CD8-positive, alpha-beta memory T cell (primary cell): Measurements from ENCODE around the gene RETREG1. TPM values are rescaled to one million over a fixed set of nuclear protein-coding genes. Genes with fewer than 3 reads are reported as not detected.

Experiments
- CTCF ChIA-PET: fragments of 350-600 bp; sonication (Branson Sonifier 250); formaldehyde crosslinking; loops from one replicate; lab custom pipeline; 2021; ENCODE audit warnings: antibody characterized with exemption; lab: Charles Lee
- POLR2A ChIA-PET: fragments of 350-600 bp; sonication (Branson Sonifier 250); formaldehyde crosslinking; loops from one replicate; lab custom pipeline; 2021; ENCODE audit warnings: antibody characterized with exemption; lab: Charles Lee
- DNase-seq, 5 donors: peaks; one replicate each; pipeline versions ENCODE4 v3.0.0 to v3.0.0-alpha.2; 2020 to 2022; ENCODE audit warnings: mixed read lengths in 1 of 5
- H3K27ac ChIP-seq: one replicate; pipeline ENCODE4 v1.7.0; 2013; ENCODE audit warnings: low read depth, mild to moderate bottlenecking, low read length, moderate library complexity
- H3K27me3 ChIP-seq: 2 replicates; pipeline ENCODE4 v1.7.0; 2013; ENCODE audit warnings: low read length, mild to moderate bottlenecking; ENCODE audit not compliant: insufficient read depth, poor library complexity, severe bottlenecking
- H3K36me3 ChIP-seq: 2 replicates; pipeline ENCODE4 v1.7.0; 2013; ENCODE audit warnings: mild to moderate bottlenecking, low read length, moderate library complexity; ENCODE audit not compliant: insufficient read depth
- H3K4me1 ChIP-seq: 2 replicates; pipeline ENCODE4 v1.7.0; 2013; ENCODE audit warnings: mild to moderate bottlenecking, low read length, moderate library complexity; ENCODE audit not compliant: insufficient read depth
- H3K4me3 ChIP-seq: 2 replicates; pipeline ENCODE4 v1.7.0; 2013; ENCODE audit warnings: mild to moderate bottlenecking, low read length
- H3K9me3 ChIP-seq: 2 replicates; pipeline ENCODE4 v1.7.0; 2013; ENCODE audit warnings: mild to moderate bottlenecking, low read length
- H3K27ac Mint-ChIP-seq, 8 donors: one replicate each; pipeline ENCODE4 v1.8.0; 2020 to 2021; ENCODE audit warnings: mixed read lengths in 8 of 8, mild to moderate bottlenecking in 6 of 8, inconsistent platforms in 3 of 8, moderate library complexity in 3 of 8
- H3K27me3 Mint-ChIP-seq, 2 donors: one replicate each; pipeline ENCODE4 v1.8.0; 2020 to 2021; ENCODE audit warnings: mixed read lengths in 2 of 2, mild to moderate bottlenecking in 1 of 2, moderate library complexity in 1 of 2
- H3K36me3 Mint-ChIP-seq, 3 donors: one replicate each; pipeline ENCODE4 v1.8.0; 2020 to 2021; ENCODE audit warnings: mixed read lengths in 3 of 3, inconsistent platforms in 1 of 3, mild to moderate bottlenecking in 1 of 3
- H3K4me1 Mint-ChIP-seq, 3 donors: one replicate each; pipeline ENCODE4 v1.8.0; 2020 to 2021; ENCODE audit warnings: mixed read lengths in 3 of 3, inconsistent platforms in 1 of 3, mild to moderate bottlenecking in 1 of 3
- H3K4me3 Mint-ChIP-seq, 7 donors: one replicate each; pipeline ENCODE4 v1.8.0; 2020 to 2021; ENCODE audit warnings: mixed read lengths in 7 of 7, mild to moderate bottlenecking in 6 of 7, moderate library complexity in 4 of 7, inconsistent platforms in 2 of 7
- H3K9me3 Mint-ChIP-seq, 5 donors: one replicate each; pipeline ENCODE4 v1.8.0; 2020 to 2022; ENCODE audit warnings: mixed read lengths in 5 of 5, mild to moderate bottlenecking in 3 of 5, moderate library complexity in 2 of 5, inconsistent platforms in 1 of 5
- polyA plus RNA-seq: library from polyadenylated mRNA; unstranded; fragments of 300-500 nt; fragmentation: Illumina TruSeq; gene quantifications from one replicate; pipeline ENCODE4 v1.2.3, GENCODE V29; 2021
- total RNA-seq, 2 experiments: library from RNA; stranded (reverse); gene quantifications; one replicate each; pipeline ENCODE4 v1.2.3, GENCODE V29; 2021

Gene RETREG1
- total and polyA plus RNA-seq, 3 experiments from 2014 or later, result 11.4 to 48.1 (median 12.1) TPM

GRCh38 chr5:16456103-16456832, 160.5 kb downstream of the RETREG1 start:
- ChIA-PET CTCF (interaction anchor here (1.0 to 3.1 kb wide), 10 partner anchors 8 to 210 kb away, joined by 3 to 13 read pairs (median 6); no protein-coding TSS in a partner anchor), POLR2A (interaction anchor here (1.1 kb wide), 1 partner anchor 160 kb away, joined by 5 read pairs; the partner anchor contains the start of gene RETREG1)
- Mint-ChIP-seq H3K27ac (peak overlapping the region; percentile 63 to 94 (median 78)), H3K36me3 (peaks cover 5 to 91% (median 15%) of the 10 kb centered on the region in 3 donors), H3K4me1 (peaks cover 52 to 86% (median 82%) of the 10 kb centered on the region in 3 donors), H3K4me3 (peak overlapping the region; percentile 8 to 72 (median 64)), H3K9me3 (no peaks in the 10 kb centered on the region), H3K27me3 (no peaks in the 10 kb centered on the region)
- H3K9me3 ChIP-seq, result no peaks in the 10 kb centered on the region
- H3K36me3 ChIP-seq, result peaks cover 50% of the 10 kb centered on the region
- no peak overlapping the region for H3K27ac ChIP-seq
- H3K4me1 ChIP-seq, result peaks cover 53% of the 10 kb centered on the region
- no peak overlapping the region for H3K4me3 ChIP-seq
- peak; percentile 4 to 59 (median 48) for DNase-seq
- no peaks in the 10 kb centered on the region for H3K27me3 ChIP-seq

- Mint-ChIP-seq H3K27me3 (no peaks in the 10 kb centered on the region), H3K27ac (peak overlapping the region in 7 of 8 donors; percentile 2 to 87 (median 76)), H3K4me3 (peak overlapping the region in 6 of 7 donors; percentile 45 to 69 (median 64)), H3K4me1 (peaks cover 46 to 80% (median 76%) of the 10 kb centered on the region in 3 donors), H3K9me3 (no peaks in the 10 kb centered on the region), H3K36me3 (peaks cover 5 to 91% (median 12%) of the 10 kb centered on the region in 3 donors)
- no peak for DNase-seq
- CTCF ChIA-PET, result interaction anchor here (0.5 to 3.1 kb wide), 10 partner anchors 9 to 305 kb away, joined by 3 to 13 read pairs (median 6); no protein-coding TSS in a partner anchor
- Histone ChIP-seq H3K36me3 (peaks cover 52% of the 10 kb centered on the region), H3K4me1 (peaks cover 49% of the 10 kb centered on the region), H3K27me3 (no peaks in the 10 kb centered on the region), H3K27ac (no peak overlapping the region), H3K4me3 (no peak overlapping the region), H3K9me3 (no peaks in the 10 kb centered on the region)
- POLR2A ChIA-PET, result interaction anchor here (1.1 kb wide), 1 partner anchor 161 kb away, joined by 5 read pairs; the partner anchor contains the start of gene RETREG1
These were observed 161.1 kb downstream of the RETREG1 start for GRCh38 chr5:16455668-16456067.

DNA sequence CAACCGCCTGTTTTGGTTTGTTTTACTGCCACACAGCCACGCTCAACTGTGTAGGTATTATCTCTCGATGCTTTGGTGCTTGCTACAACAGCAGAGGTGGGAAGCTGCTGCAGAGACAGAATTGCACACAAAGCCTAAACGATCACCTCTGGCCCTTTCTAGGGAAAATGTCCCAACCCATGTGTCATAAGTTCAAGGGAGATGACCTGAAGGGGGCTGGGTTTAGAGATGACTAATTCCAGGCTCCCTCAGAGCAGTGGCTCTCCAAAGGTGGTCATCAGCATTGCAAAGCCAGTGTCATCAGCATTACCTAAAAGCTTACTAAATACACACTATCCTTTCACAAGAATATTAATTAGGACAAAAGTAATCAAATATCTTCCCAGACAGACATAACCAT, 162.1 kb downstream of the RETREG1 start:
- Mint-ChIP-seq H3K4me1 (peaks cover 37 to 70% (median 66%) of the 10 kb centered on the region in 3 donors), H3K27me3 (no peaks in the 10 kb centered on the region), H3K36me3 (peaks cover 5 to 93% (median 13%) of the 10 kb centered on the region in 3 donors), H3K9me3 (no peaks in the 10 kb centered on the region), H3K4me3 (peak overlapping the region in 1 of 7 donors; percentile 9), H3K27ac (peak overlapping the region in 4 of 8 donors; percentile 26 to 72 (median 30))
- CTCF ChIA-PET, result interaction anchor here (2.0 to 3.1 kb wide), 2 partner anchors 10 to 212 kb away, joined by 12 to 13 read pairs; no protein-coding TSS in a partner anchor
- no peaks in the 10 kb centered on the region for H3K9me3 ChIP-seq
- peaks cover 58% of the 10 kb centered on the region for H3K36me3 ChIP-seq
- POLR2A ChIA-PET, result no interaction called here
- DNase-seq, result no peak
- H3K27ac ChIP-seq, result no peak overlapping the region
- H3K4me1 ChIP-seq, result peaks cover 42% of the 10 kb centered on the region
- H3K4me3 ChIP-seq, result no peak overlapping the region
- no peaks in the 10 kb centered on the region for H3K27me3 ChIP-seq

DNA sequence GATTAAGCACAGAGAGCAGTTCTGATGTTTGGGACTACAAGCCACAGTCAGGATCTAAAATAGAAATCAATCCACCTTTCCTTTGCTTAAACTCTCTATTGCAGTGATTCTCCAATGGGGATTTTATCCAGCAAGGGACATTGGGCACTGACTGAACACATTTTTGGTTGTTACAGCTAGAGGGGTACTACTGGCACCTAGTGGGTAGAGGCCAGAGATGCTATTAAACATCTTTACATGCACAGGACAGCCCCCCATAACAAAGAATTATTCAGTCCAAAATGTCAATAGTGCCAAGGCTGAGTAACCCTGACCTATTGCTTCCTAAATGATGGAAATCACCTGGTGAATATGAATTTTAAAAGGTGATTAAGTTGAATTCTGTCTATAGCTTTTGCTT, 163.2 kb downstream of the RETREG1 start:
- peaks cover 63% of the 10 kb centered on the region for H3K36me3 ChIP-seq

DNA sequence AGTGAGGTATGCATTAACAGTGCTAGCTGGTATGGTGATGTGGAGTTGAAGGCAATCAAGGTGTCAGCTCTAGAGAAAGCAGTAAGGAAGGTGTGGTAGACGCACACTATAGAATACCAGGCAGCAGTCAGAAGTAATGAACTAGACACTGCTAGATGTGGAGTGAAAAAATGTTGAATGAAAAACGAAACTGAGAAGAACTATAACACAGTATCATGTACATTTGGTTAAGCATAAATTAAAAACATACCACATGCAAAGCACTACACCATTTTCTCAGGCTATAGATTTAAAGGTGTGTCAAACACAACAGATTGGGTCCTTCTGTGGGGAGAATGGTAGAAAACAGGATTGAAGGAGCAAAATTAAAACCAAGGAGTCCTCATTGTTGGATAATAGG, 166.6 kb downstream of the RETREG1 start:
- H3K36me3 ChIP-seq, result peaks cover 41% of the 10 kb centered on the region
- H3K9me3 ChIP-seq, result no peaks in the 10 kb centered on the region
- ChIA-PET CTCF (no interaction called here), POLR2A (no interaction called here)
- H3K27me3 ChIP-seq, result no peaks in the 10 kb centered on the region
- Mint-ChIP-seq H3K4me1 (peaks cover 12 to 26% (median 26%) of the 10 kb centered on the region in 3 donors), H3K4me3 (no peak overlapping the region), H3K9me3 (no peaks in the 10 kb centered on the region), H3K27ac (peak overlapping the region in 2 of 8 donors; percentile 30 to 47), H3K27me3 (no peaks in the 10 kb centered on the region), H3K36me3 (peaks cover 0 to 90% (median 20%) of the 10 kb centered on the region in 3 donors)
- H3K27ac ChIP-seq, result no peak overlapping the region
- no peak overlapping the region for H3K4me3 ChIP-seq
- peaks cover 6% of the 10 kb centered on the region for H3K4me1 ChIP-seq
- DNase-seq, result no peak

More for the DNA sequence above, 163.2 kb downstream of the RETREG1 start:
- ChIA-PET POLR2A (no interaction called here), CTCF (interaction anchor here (3.1 kb wide), 1 partner anchor 11 kb away, joined by 12 read pairs; no protein-coding TSS in a partner anchor)
- H3K4me3 Mint-ChIP-seq, result no peak overlapping the region
- no peak overlapping the region for H3K27ac Mint-ChIP-seq
- H3K4me1 Mint-ChIP-seq, result peaks cover 30 to 60% (median 55%) of the 10 kb centered on the region in 3 donors
- no peak overlapping the region for H3K4me3 ChIP-seq
- H3K9me3 ChIP-seq, result no peaks in the 10 kb centered on the region
- DNase-seq, result no peak
- no peaks in the 10 kb centered on the region for H3K27me3 Mint-ChIP-seq
- H3K9me3 Mint-ChIP-seq, result no peaks in the 10 kb centered on the region
- no peaks in the 10 kb centered on the region for H3K27me3 ChIP-seq
- peaks cover 5 to 95% (median 17%) of the 10 kb centered on the region in 3 donors for H3K36me3 Mint-ChIP-seq
- H3K4me1 ChIP-seq, result peaks cover 31% of the 10 kb centered on the region
- no peak overlapping the region for H3K27ac ChIP-seq

DNA sequence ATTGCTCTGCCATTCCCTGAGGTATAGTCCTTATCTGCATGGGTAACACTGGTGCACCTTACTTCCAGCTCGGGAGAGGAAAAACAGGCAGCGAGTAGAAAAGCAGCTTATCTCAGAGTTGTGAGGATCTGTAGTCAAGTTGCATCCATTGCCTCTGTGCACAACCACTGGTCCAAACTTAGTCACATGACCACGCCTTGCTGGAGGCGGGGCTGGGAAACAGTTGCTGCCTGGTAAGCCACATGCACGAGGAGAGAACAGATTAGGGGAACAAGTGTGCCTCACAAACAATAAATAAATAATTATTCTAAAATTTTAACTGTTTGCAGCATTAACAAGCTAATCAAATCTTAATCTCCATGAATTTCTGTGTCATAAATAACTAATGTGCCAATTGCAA, 169.8 kb downstream of the RETREG1 start:
- no peak overlapping the region for H3K27ac ChIP-seq
- ChIA-PET POLR2A (no interaction called here), CTCF (interaction anchor here (1.9 to 2.2 kb wide), 2 partner anchors 9 to 11 kb away, joined by 7 to 8 read pairs; no protein-coding TSS in a partner anchor)
- Mint-ChIP-seq H3K4me3 (no peak overlapping the region), H3K27ac (peak overlapping the region in 1 of 8 donors; percentile 56), H3K27me3 (no peaks in the 10 kb centered on the region), H3K36me3 (peaks cover 0 to 63% (median 20%) of the 10 kb centered on the region in 3 donors), H3K9me3 (no peaks in the 10 kb centered on the region), H3K4me1 (peaks cover 0 to 3% (median 1%) of the 10 kb centered on the region in 3 donors)
- DNase-seq, result no peak
- no peaks in the 10 kb centered on the region for H3K9me3 ChIP-seq
- H3K27me3 ChIP-seq, result no peaks in the 10 kb centered on the region
- H3K36me3 ChIP-seq, result peaks cover 25% of the 10 kb centered on the region
- no peak overlapping the region for H3K4me3 ChIP-seq
- H3K4me1 ChIP-seq, result no peaks in the 10 kb centered on the region

- no peak for DNase-seq
- Mint-ChIP-seq H3K27ac (no peak overlapping the region), H3K36me3 (peaks cover 0 to 3% (median 0%) of the 10 kb centered on the region in 3 donors), H3K4me3 (no peak overlapping the region), H3K4me1 (no peaks in the 10 kb centered on the region), H3K9me3 (no peaks in the 10 kb centered on the region), H3K27me3 (peaks cover 0 to 2% of the 10 kb centered on the region in 2 donors)
- ChIA-PET CTCF (no interaction called here), POLR2A (no interaction called here)
- no peak overlapping the region for H3K4me3 ChIP-seq
- no peaks in the 10 kb centered on the region for H3K4me1 ChIP-seq
- H3K36me3 ChIP-seq, result no peaks in the 10 kb centered on the region
- no peak overlapping the region for H3K27ac ChIP-seq
- H3K9me3 ChIP-seq, result no peaks in the 10 kb centered on the region
- no peaks in the 10 kb centered on the region for H3K27me3 ChIP-seq
These were observed 178.8 kb downstream of the RETREG1 start for GRCh38 chr5:16437977-16438376.
